Panc1 (cell line): ENCODE results near the gene IGFBP1. TPM values are rescaled to one million over a fixed set of nuclear protein-coding genes. Genes with fewer than 3 reads are reported as not detected.

Source experiments
- ATAC-seq: fragments of 200-7000 bp; cut with Tn5 transposase; 2 replicates; pipeline ENCODE4 v1.9.1; 2020; ENCODE audit warnings: mild to moderate bottlenecking, moderate library complexity
- BruUV-seq: library from RNA; stranded (reverse); fragments of 400-500 nt; replicated peaks from 2 replicates; lab custom pipeline; 2021; lab: Mats Ljungman, UMichigan
- CTCF ChIA-PET: fragments of 300-600 bp; sonication (Branson Sonifier 250); formaldehyde crosslinking; loops from one replicate; lab custom pipeline; 2022; ENCODE audit warnings: antibody characterized with exemption; lab: Charles Lee
- POLR2A ChIA-PET: fragments of 300-600 bp; sonication (Branson Sonifier 250); formaldehyde crosslinking; loops from one replicate; lab custom pipeline; 2022; ENCODE audit warnings: antibody characterized with exemption; lab: Charles Lee
- DNase-seq: peaks from one replicate; pipeline ENCODE4 v3.0.0-alpha.2; 2010; ENCODE audit warnings: low read depth, low spot score
- H3K27ac ChIP-seq: 2 replicates; pipeline ENCODE4 v1.5.1; 2011; ENCODE audit warnings: mild to moderate bottlenecking, low read length, inconsistent platforms
- H3K27me3 ChIP-seq: fragments of 200-500 bp; sonication (Bioruptor generic); 2 replicates; pipeline ENCODE4 v1.6.0; 2014; ENCODE audit warnings: low read length, inconsistent platforms; ENCODE audit not compliant: control insufficient read depth, insufficient read depth
- H3K36me3 ChIP-seq: fragments of 200-500 bp; sonication (Bioruptor generic); 2 replicates; pipeline ENCODE4 v1.5.1; 2014; ENCODE audit warnings: inconsistent platforms, mild to moderate bottlenecking, low read length, moderate library complexity; ENCODE audit not compliant: control insufficient read depth, insufficient read depth
- H3K4me1 ChIP-seq: 2 replicates; pipeline ENCODE4 v1.5.1; 2011; ENCODE audit warnings: inconsistent platforms, mild to moderate bottlenecking, low read length, moderate library complexity; ENCODE audit not compliant: control insufficient read depth, insufficient read depth
- H3K4me3 ChIP-seq, 2 experiments: 2 replicates each; pipeline ENCODE4 v1.5.1; 2011 to 2012; ENCODE audit warnings: low read depth in 2 of 2, low read length in 2 of 2, mild to moderate bottlenecking in 2 of 2, inconsistent platforms in 1 of 2, moderate library complexity in 1 of 2
- H3K9me3 ChIP-seq: fragments of 200-500 bp; sonication (Bioruptor generic); 2 replicates; pipeline ENCODE4 v1.5.1; 2014; ENCODE audit warnings: low read depth, mild to moderate bottlenecking, inconsistent platforms, low read length, moderate library complexity; ENCODE audit not compliant: control insufficient read depth, insufficient read depth
- POLR2AphosphoS5 ChIP-seq: IDR thresholded peaks from 2 replicates; pipeline ENCODE4 v1.6.1; 2012; ENCODE audit warnings: mild to moderate bottlenecking, low read depth, low read length, moderate library complexity
- SIN3A ChIP-seq: IDR thresholded peaks from 2 replicates; pipeline ENCODE4 v1.6.1; 2012; ENCODE audit warnings: low read depth, mild to moderate bottlenecking, low read length, moderate library complexity, borderline replicate concordance; ENCODE audit not compliant: insufficient read depth
- TCF7L2 ChIP-seq: IDR thresholded peaks from 2 replicates; pipeline ENCODE4 v1.6.1; 2011; ENCODE audit warnings: mild to moderate bottlenecking, low read depth, low read length, inconsistent platforms
- in situ Hi-C: cut with HindIII; loops from 2 replicates; pipeline ENCODE4 v1.10.0; 2016; ENCODE audit warnings: low sequenced_read_pairs, low pct_unique_long_range_greater_than_20kb
- intact Hi-C: fragments of 100-400 bp; cut with micrococcal nuclease; formaldehyde crosslinking; loops from one replicate; pipeline ENCODE4 v1.10.0; 2022; ENCODE audit not compliant: unreplicated experiment
- total RNA-seq: library from RNA; stranded (reverse); gene quantifications from one replicate; pipeline ENCODE4 v1.2.1, GENCODE V29; 2021; ENCODE audit not compliant: unreplicated experiment
- TF ChIP-seq, protein P1 (sequence below), 2 experiments: IDR thresholded peaks; 2 replicates each; pipeline ENCODE4 v1.6.1; 2011 to 2012; ENCODE audit warnings: low read depth in 2 of 2, control low read depth in 1 of 2, low read length in 1 of 2, mild to moderate bottlenecking in 1 of 2, moderate library complexity in 1 of 2; ENCODE audit not compliant: insufficient read depth in 1 of 2
- TF ChIP-seq, protein P2 (sequence below): fragments of 450-650 bp; IDR thresholded peaks from 2 replicates; pipeline ENCODE4 v1.5.1; 2017; ENCODE audit warnings: mild to moderate bottlenecking

Gene IGFBP1
- total RNA-seq, 1 experiment from 2014 or later: 0.33 TPM

DNA sequence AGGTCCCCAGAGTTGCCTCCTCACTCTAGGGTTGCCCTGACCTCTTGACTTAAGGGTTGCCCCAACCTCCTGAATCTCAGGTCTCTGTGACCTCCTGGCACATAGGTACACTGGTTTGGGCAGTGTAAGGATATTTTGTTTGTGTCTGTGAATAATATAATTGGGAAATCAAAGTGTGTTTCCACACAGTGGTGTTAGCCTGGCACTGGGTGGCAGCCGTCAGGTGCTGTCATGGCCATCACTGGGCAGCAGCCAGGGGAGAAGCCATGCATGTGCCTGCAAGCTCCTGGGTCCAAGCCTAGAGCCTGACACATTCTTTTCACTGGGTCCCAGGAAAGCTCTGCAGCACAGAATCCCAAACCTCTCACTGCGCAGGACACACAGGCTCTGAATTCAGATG, 11.8 kb upstream of the IGFBP1 start:
- no peaks in the 10 kb centered on the region for H3K36me3 ChIP-seq
- no peak overlapping the region for H3K27ac ChIP-seq
- intact Hi-C loops (no loop called here), in situ Hi-C loops (no loop called here)
- ChIA-PET CTCF (no interaction called here), POLR2A (no interaction called here)
- H3K27me3 ChIP-seq: no peaks in the 10 kb centered on the region
- BruUV-seq: no TSS peak
- ATAC-seq (no peak), DNase-seq (no peak)
- no peaks in the 10 kb centered on the region; the same call in 1 of the 2 replicates for H3K4me1 ChIP-seq
- TF ChIP-seq, protein P1, sequence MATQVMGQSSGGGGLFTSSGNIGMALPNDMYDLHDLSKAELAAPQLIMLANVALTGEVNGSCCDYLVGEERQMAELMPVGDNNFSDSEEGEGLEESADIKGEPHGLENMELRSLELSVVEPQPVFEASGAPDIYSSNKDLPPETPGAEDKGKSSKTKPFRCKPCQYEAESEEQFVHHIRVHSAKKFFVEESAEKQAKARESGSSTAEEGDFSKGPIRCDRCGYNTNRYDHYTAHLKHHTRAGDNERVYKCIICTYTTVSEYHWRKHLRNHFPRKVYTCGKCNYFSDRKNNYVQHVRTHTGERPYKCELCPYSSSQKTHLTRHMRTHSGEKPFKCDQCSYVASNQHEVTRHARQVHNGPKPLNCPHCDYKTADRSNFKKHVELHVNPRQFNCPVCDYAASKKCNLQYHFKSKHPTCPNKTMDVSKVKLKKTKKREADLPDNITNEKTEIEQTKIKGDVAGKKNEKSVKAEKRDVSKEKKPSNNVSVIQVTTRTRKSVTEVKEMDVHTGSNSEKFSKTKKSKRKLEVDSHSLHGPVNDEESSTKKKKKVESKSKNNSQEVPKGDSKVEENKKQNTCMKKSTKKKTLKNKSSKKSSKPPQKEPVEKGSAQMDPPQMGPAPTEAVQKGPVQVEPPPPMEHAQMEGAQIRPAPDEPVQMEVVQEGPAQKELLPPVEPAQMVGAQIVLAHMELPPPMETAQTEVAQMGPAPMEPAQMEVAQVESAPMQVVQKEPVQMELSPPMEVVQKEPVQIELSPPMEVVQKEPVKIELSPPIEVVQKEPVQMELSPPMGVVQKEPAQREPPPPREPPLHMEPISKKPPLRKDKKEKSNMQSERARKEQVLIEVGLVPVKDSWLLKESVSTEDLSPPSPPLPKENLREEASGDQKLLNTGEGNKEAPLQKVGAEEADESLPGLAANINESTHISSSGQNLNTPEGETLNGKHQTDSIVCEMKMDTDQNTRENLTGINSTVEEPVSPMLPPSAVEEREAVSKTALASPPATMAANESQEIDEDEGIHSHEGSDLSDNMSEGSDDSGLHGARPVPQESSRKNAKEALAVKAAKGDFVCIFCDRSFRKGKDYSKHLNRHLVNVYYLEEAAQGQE (IDR thresholded peaks at IDR 0.05; ENCODE audit: insufficient read depth in 1 of 2, low read depth in 2 of 2, low read length in 1 of 2): no peak
- no peak for TF ChIP-seq POLR2AphosphoS5
- TF ChIP-seq SIN3A: no peak
- TF ChIP-seq, protein P2, sequence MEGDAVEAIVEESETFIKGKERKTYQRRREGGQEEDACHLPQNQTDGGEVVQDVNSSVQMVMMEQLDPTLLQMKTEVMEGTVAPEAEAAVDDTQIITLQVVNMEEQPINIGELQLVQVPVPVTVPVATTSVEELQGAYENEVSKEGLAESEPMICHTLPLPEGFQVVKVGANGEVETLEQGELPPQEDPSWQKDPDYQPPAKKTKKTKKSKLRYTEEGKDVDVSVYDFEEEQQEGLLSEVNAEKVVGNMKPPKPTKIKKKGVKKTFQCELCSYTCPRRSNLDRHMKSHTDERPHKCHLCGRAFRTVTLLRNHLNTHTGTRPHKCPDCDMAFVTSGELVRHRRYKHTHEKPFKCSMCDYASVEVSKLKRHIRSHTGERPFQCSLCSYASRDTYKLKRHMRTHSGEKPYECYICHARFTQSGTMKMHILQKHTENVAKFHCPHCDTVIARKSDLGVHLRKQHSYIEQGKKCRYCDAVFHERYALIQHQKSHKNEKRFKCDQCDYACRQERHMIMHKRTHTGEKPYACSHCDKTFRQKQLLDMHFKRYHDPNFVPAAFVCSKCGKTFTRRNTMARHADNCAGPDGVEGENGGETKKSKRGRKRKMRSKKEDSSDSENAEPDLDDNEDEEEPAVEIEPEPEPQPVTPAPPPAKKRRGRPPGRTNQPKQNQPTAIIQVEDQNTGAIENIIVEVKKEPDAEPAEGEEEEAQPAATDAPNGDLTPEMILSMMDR: no peak
- no peak for TF ChIP-seq TCF7L2
- H3K4me3 ChIP-seq: no peak overlapping the region
- no peaks in the 10 kb centered on the region for H3K9me3 ChIP-seq

DNA sequence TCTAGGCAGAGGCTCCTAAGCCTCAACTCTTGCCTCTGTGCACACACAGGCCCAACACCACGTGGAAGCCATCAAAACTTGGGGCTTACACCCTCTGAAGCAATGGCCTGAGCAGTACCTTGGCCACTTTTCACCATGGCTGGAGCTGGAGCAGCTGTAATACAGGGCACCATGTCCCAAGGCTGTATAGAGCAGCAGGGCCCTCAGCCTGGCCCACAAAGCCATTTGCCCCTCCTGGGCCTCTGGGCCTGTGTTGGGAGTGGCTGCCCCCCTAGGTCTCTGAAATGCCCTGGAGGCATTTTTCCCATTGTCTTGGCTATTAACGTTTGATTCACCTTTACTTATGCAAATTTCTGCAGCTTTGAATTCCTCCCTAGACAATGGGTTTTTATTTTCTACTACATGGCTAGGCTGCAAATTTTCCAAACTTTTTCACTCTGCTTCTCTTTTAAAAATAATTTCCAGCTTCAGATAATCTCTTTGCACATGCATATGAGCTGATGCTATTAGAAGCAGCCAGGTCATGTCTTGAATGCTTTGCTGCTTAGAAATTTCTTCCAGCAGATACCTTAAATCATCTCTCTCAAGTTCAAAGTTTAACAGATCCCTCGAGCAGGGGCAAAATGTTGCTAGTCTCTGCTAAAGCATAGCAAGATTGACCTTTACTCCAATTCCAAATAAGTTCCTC, 9.7 kb upstream of the IGFBP1 start:
- POLR2A ChIA-PET: no interaction called here
- TF ChIP-seq SIN3A (no peak), POLR2AphosphoS5 (no peak), TCF7L2 (no peak)
- TF ChIP-seq, protein P1 (IDR thresholded peaks at IDR 0.05; ENCODE audit: insufficient read depth in 1 of 2, low read depth in 2 of 2, low read length in 1 of 2): no peak
- TF ChIP-seq, protein P2: no peak

More for the DNA sequence above, 9.7 kb upstream of the IGFBP1 start:
- no TSS peak for BruUV-seq
- Histone ChIP-seq H3K27me3 (peaks cover 5% of the 10 kb centered on the region; the same call in 1 of the 2 replicates), H3K4me1 (no peaks in the 10 kb centered on the region; the same call in 1 of the 2 replicates), H3K27ac (no peak overlapping the region), H3K9me3 (no peaks in the 10 kb centered on the region), H3K4me3 (no peak overlapping the region), H3K36me3 (no peaks in the 10 kb centered on the region)
- intact Hi-C loops (no loop called here), in situ Hi-C loops (no loop called here)
- CTCF ChIA-PET: no interaction called here
- DNase-seq: no peak
- ATAC-seq: no peak
